Glutamatergic neuron (in vitro differentiated cells): Measurements from ENCODE around the gene CDK15. TPM values are rescaled to one million over a fixed set of nuclear protein-coding genes. Genes with fewer than 3 reads are reported as not detected.

ENCODE experiments used
- DNase-seq: peaks from one replicate; pipeline ENCODE4 v3.0.0; 2022
- H3K27ac Mint-ChIP-seq: one replicate; pipeline ENCODE4 v1.8.0; 2020; ENCODE audit warnings: mild to moderate bottlenecking, mixed read lengths, inconsistent platforms; ENCODE audit not compliant: unreplicated experiment
- H3K27me3 Mint-ChIP-seq: one replicate; pipeline ENCODE4 v1.8.0; 2020; ENCODE audit warnings: mild to moderate bottlenecking, moderate library complexity, mixed read lengths, inconsistent platforms; ENCODE audit not compliant: unreplicated experiment
- H3K36me3 Mint-ChIP-seq: one replicate; pipeline ENCODE4 v1.8.0; 2020; ENCODE audit warnings: mild to moderate bottlenecking, mixed read lengths, inconsistent platforms; ENCODE audit not compliant: unreplicated experiment
- H3K4me1 Mint-ChIP-seq: one replicate; pipeline ENCODE4 v1.8.0; 2020; ENCODE audit warnings: mild to moderate bottlenecking, low read depth, mixed read lengths, inconsistent platforms; ENCODE audit not compliant: unreplicated experiment
- H3K4me3 Mint-ChIP-seq: one replicate; pipeline ENCODE4 v1.8.0; 2020; ENCODE audit warnings: mild to moderate bottlenecking, mixed read lengths, inconsistent platforms; ENCODE audit not compliant: unreplicated experiment
- H3K9me3 Mint-ChIP-seq: one replicate; pipeline ENCODE4 v1.8.0; 2020; ENCODE audit warnings: mild to moderate bottlenecking, moderate library complexity, mixed read lengths, inconsistent platforms; ENCODE audit not compliant: unreplicated experiment
- total RNA-seq: library from RNA; stranded (reverse); fragmentation: NEBNext Ultra II Directional; extraction: Animal tissue kit (Norgen Biotek cat#: 25700); gene quantifications from one replicate; pipeline ENCODE4 v1.2.1, GENCODE V29; 2021; ENCODE audit not compliant: unreplicated experiment
- TF ChIP-seq, protein P1 (sequence below): fragments of 200-600 bp; sonication (generic); IDR thresholded peaks from one replicate; pipeline ENCODE4 v1.5.0; 2021; ENCODE audit not compliant: partially characterized antibody, unreplicated experiment

CDK15 gene
- total RNA-seq, 1 donor from 2014 or later = 0.61 TPM

DNA sequence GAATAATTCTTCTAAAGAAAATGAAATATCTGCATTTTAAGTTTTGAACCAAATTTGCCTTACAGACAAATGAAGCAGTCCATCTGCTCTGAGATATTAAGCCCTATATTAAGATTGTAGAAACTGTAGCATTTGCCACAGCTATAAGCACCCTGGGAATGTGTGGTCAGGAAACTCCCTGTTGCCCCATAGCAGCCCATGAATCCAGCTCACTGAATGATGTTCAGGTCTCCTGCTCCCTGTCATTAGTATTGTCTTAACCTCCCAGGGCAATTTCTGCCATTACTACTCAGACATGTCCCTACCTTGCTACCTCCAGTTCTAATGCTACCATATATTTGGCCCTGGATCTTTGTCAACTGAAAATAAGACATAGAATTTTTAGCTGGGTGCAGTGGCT lies 41.1 kb downstream of the CDK15 start:
- DNase-seq = no peak
- no peaks in the 10 kb centered on the region for H3K27me3 Mint-ChIP-seq
- H3K9me3 Mint-ChIP-seq = no peaks in the 10 kb centered on the region
- no peak overlapping the region for H3K4me3 Mint-ChIP-seq
- H3K4me1 Mint-ChIP-seq = no peaks in the 10 kb centered on the region
- TF ChIP-seq, protein P1, sequence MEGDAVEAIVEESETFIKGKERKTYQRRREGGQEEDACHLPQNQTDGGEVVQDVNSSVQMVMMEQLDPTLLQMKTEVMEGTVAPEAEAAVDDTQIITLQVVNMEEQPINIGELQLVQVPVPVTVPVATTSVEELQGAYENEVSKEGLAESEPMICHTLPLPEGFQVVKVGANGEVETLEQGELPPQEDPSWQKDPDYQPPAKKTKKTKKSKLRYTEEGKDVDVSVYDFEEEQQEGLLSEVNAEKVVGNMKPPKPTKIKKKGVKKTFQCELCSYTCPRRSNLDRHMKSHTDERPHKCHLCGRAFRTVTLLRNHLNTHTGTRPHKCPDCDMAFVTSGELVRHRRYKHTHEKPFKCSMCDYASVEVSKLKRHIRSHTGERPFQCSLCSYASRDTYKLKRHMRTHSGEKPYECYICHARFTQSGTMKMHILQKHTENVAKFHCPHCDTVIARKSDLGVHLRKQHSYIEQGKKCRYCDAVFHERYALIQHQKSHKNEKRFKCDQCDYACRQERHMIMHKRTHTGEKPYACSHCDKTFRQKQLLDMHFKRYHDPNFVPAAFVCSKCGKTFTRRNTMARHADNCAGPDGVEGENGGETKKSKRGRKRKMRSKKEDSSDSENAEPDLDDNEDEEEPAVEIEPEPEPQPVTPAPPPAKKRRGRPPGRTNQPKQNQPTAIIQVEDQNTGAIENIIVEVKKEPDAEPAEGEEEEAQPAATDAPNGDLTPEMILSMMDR = no peak
- H3K36me3 Mint-ChIP-seq = no peaks in the 10 kb centered on the region
- H3K27ac Mint-ChIP-seq = no peak overlapping the region

DNA sequence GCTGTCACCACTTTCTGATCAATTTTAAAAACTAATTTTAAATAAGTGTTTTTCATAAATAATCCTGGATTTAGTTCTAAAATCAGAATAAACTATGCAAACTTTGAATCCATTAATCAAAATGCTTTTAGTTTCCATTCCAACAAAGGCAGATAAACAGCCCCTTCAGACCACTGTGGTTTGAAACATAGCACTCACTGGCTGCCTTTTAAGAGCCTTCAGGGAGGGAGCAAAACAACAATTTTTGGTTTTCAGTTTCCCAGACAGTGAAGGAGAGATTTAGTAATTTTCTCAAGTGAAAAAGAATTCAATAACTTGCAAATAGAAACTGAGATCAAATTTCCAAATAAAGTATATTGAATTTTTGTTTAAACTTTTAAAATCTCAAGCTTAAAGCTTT lies 46.1 kb downstream of the CDK15 start:
- peaks cover 2% of the 10 kb centered on the region for H3K27me3 Mint-ChIP-seq

DNA sequence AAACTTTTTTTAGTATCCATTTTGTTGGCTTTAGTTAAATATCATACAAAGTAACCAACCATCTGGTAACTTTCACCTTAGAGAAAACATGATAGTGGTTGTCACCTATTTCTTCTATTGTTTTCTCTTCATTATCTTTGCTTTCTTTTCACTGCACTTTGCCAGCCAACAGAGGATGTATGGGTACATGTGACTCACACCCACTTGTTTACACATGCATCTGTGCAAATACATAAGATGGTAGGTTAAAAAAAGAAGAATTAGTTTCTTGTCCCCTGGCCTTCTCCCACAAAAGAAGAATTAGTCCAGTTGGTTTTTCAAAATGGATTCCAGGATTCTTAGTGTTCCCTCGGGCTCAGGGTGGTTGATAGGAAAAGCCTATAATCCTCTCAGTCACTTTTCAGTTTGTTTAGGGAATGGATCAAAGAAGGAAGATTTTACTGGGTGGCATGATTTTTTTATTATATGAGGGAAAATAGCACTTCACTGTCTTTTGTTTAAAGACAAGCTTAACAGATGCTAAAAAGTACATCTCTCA lies 46.6 kb downstream of the CDK15 start:
- Mint-ChIP-seq H3K36me3 (no peaks in the 10 kb centered on the region), H3K4me3 (no peak overlapping the region), H3K27me3 (peaks cover 2% of the 10 kb centered on the region), H3K9me3 (no peaks in the 10 kb centered on the region), H3K27ac (no peak overlapping the region), H3K4me1 (peaks cover 4% of the 10 kb centered on the region)
- no peak for DNase-seq
- TF ChIP-seq, protein P1 = no peak

More for the DNA sequence above, 46.1 kb downstream of the CDK15 start:
- no peak overlapping the region for H3K27ac Mint-ChIP-seq
- TF ChIP-seq, protein P1 = no peak
- H3K9me3 Mint-ChIP-seq = no peaks in the 10 kb centered on the region
- H3K4me3 Mint-ChIP-seq = no peak overlapping the region
- H3K4me1 Mint-ChIP-seq = peaks cover 4% of the 10 kb centered on the region
- no peak for DNase-seq
- no peaks in the 10 kb centered on the region for H3K36me3 Mint-ChIP-seq

DNA sequence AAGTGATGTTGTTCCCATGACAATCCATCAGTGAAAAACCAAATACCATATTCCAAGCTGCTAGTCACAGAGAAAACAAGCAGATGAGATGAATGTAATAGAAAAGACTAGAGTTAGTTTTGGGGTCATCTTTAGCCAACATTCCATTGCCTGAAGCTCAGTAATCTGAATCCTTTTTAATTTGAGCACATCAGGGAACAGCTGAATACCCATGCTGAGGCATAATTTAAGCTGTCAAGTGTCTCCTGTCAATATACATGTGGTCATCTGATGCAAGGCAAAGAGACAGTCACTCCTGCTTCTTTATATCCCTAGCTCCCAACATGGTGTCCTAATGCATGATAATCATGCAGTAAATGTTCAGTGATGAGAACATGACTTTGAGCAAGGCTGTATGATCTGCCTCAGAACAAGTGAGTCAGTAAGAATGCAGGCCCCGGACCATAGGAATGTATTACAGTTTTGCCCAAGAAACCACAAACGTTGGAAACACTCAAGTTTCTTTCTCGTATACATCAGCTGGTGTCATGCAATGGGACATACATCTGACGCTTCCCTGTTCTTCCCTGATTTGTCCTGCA lies 48.0 kb downstream of the CDK15 start:
- no peaks in the 10 kb centered on the region for H3K36me3 Mint-ChIP-seq
- TF ChIP-seq, protein P1 = no peak
- peaks cover 15% of the 10 kb centered on the region for H3K4me1 Mint-ChIP-seq
- no peak overlapping the region for H3K4me3 Mint-ChIP-seq
- no peak for DNase-seq
- peaks cover 2% of the 10 kb centered on the region for H3K27me3 Mint-ChIP-seq
- H3K27ac Mint-ChIP-seq = no peak overlapping the region
- peaks cover 4% of the 10 kb centered on the region for H3K9me3 Mint-ChIP-seq

DNA sequence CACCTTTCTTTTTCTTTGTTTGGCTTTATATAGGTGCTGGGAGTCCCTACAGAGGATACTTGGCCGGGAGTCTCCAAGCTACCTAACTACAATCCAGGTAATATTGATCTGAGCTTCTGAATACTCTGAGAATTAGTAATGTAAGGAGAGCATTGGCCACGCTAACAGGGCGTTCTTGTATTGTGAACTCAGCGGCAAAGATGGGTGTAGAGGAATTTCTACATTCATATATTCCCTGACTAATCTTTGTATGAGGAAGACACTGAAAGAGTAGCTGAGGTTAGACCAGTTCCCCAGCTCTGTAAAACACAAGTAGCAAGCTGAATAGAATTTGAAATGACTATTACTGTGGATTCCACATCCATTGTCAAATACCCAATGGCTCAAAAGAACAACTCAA lies 48.5 kb downstream of the CDK15 start:
- H3K4me1 Mint-ChIP-seq = peaks cover 15% of the 10 kb centered on the region
- H3K4me3 Mint-ChIP-seq = no peak overlapping the region
- H3K27ac Mint-ChIP-seq = no peak overlapping the region
- peaks cover 4% of the 10 kb centered on the region for H3K9me3 Mint-ChIP-seq
- TF ChIP-seq, protein P1 = no peak
- DNase-seq = no peak
- no peaks in the 10 kb centered on the region for H3K36me3 Mint-ChIP-seq
- H3K27me3 Mint-ChIP-seq = peaks cover 2% of the 10 kb centered on the region
